Fibroblast of villous mesenchyme (primary cell): ENCODE results near the gene XIRP1. TPM values are rescaled to one million over a fixed set of nuclear protein-coding genes. Genes with fewer than 3 reads are reported as not detected.
"Not testable (repeated sequence)": the region's sequence is repeated elsewhere in the genome, so short reads cannot be mapped to it uniquely, and the experiment has no call there.

ENCODE experiments used
- DNase-seq: peaks from one replicate; pipeline ENCODE4 v3.0.0-alpha.2; 2010; ENCODE audit warnings: low read depth
- H3K4me3 ChIP-seq: 2 replicates; pipeline ENCODE4 v1.5.1; 2011; ENCODE audit warnings: low read depth, mild to moderate bottlenecking, low read length
- total RNA-seq: library from RNA; depleted of rRNA; stranded (reverse); fragments of >200 nt; gene quantifications from 2 replicates; pipeline ENCODE4 v1.2.3, GENCODE V29; 2012
- TF ChIP-seq, protein P1 (sequence below): IDR thresholded peaks from 2 replicates; pipeline ENCODE4 v1.5.1; 2012; ENCODE audit warnings: low read depth, mild to moderate bottlenecking, low read length; ENCODE audit not compliant: insufficient read depth

Gene XIRP1
- total RNA-seq, 1 donor: not detected

DNA sequence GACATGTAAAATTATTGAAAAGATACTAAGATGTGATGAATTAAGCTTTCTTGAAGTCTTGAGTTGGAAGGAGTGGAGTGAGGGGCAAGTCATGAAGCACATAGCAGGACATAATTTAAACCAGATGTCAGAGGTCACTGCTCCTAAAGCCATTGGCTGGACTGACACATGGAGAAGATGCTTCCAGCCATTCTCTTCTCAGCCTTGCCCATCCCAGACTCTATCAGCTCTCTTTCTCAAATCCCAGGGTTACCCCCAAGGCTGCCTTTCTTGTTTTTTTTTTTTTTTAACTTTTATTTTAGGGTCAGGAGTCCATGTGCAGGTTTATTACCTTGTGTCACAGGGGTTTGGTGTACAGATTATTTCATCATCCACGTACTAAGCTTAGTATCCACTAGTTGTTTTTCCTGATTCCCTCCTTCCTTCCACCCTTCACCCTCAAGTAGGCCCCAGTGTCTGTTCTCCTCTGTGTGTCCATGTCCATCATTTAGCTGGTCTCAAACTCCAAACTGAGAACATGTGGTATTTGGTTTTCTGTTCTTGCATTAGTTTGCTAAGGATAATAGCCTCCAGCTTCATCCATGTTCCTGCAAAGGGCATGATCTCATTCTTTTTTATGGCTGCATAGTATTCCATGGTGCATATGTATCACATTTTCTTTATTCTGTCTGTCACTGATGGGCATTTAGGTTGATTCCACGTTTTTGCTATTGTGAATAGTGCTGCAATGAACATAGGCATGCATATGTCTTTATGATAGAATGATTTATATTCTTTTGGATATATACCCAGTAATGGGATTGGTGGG is 18.9 kb downstream of the XIRP1 start:
- no peak for DNase-seq
- TF ChIP-seq, protein P1, sequence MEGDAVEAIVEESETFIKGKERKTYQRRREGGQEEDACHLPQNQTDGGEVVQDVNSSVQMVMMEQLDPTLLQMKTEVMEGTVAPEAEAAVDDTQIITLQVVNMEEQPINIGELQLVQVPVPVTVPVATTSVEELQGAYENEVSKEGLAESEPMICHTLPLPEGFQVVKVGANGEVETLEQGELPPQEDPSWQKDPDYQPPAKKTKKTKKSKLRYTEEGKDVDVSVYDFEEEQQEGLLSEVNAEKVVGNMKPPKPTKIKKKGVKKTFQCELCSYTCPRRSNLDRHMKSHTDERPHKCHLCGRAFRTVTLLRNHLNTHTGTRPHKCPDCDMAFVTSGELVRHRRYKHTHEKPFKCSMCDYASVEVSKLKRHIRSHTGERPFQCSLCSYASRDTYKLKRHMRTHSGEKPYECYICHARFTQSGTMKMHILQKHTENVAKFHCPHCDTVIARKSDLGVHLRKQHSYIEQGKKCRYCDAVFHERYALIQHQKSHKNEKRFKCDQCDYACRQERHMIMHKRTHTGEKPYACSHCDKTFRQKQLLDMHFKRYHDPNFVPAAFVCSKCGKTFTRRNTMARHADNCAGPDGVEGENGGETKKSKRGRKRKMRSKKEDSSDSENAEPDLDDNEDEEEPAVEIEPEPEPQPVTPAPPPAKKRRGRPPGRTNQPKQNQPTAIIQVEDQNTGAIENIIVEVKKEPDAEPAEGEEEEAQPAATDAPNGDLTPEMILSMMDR: no peak
- no peak overlapping the region for H3K4me3 ChIP-seq

DNA sequence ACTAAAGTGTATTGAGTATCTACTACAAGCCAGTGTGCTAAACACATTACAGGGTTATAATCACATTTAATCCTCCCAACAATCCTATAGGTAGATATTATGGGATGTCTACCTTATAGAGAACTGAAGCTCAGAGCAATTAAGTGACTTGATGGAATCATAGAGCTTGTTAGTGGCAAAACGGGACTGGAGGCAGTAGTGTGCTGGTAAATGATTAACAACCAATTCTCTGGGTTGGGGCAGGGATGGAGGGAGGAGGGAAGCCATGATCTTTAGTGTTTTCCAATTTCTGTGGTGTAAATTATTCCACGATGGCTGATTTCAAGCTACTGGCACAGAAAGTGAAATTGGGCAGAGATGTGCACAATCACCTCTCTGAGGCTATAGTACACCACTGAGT is 20.5 kb downstream of the XIRP1 start:
- TF ChIP-seq, protein P1: no peak
- no peak overlapping the region for H3K4me3 ChIP-seq
- DNase-seq: no peak

DNA sequence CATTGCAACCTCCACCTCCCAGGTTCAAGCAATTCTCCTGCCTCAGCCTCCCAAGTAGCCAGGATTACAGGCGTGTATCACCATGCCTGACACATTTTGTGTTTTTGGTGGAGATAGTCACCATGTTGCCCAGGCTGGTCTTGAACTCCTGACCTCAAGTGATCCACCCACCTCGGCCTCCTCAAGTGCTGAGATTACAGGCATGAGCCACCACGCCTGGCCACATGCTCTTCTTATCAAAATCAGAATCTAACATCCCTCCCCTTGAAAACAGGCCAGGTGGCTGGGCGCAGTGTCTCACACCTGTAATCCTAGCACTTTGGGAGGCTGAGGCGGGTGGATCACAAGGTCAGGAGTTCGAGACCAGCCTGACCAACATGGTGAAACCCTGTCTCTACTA is 21.5 kb downstream of the XIRP1 start:
- DNase-seq, H3K4me3 ChIP-seq: not testable (repeated sequence)

DNA sequence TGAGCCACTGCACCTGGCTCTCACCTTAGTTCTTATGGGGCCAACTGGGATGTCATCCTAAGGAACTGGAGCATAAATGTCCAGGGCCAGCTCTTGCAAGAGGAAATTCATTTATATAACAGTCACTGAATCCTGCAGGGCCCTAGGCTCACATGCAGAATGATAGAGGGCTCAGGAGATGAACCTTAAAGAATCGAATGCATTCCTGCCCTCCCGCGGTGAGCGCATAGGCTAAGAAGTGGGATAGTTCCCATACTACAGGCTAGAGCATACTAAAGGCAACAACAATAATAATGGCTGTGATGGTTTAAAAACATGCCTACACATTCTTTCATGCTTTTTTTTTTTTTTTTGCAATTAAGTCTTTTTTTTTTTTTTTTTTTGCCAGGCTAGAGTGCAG is 21.9 kb downstream of the XIRP1 start:
- DNase-seq: no peak
- TF ChIP-seq, protein P1: no peak
- H3K4me3 ChIP-seq: no peak overlapping the region

DNA sequence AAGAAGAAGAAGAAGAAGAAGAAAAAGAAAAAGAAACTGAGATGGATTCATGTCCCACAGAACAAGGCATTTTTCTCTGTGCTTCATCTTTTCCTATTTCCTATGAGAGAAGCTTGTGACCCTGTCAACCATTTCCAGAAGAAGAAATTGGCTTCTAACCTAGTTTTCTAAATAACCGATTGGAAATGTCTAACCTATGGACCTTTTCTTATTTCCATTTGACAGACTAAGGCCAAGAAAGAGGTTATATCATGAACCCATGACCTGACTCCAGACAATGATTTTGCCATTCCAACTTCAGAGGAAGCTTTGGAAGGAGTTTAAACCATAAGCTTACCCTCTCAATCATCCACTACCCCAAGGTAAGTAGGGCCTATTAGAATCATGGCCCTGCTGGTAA is 22.7 kb downstream of the XIRP1 start:
- DNase-seq: no peak
- H3K4me3 ChIP-seq: no peak overlapping the region
- TF ChIP-seq, protein P1: no peak

DNA sequence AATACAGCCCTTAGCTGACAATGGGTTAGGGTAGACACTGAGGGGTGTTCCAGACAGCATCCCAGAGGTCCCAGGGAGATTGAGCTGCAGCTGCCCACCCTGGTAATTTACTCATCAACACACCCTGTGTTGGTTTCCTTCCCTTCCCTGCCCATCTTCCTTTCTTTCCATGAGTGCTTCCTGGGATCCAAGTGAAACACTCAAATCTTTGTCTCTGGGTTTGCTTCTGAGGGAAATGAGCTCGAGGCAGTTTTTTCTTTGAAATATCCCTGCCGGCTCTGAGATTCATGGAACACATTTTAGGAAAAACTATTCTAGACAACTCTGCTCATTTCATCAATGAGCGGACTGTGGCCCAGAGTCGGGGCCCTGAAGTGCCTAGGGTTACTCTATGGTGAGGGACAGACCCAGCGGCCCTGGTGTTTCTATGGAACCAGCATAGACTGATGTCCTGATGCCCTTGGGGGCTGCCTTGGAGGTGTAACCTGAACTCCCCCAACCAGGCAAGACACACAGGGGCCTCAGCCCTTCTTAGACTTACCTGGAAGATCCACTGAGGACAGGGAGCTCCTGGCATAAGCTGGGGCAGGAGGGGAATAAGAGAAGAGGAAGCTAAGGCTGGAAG is 24.1 kb downstream of the XIRP1 start:
- TF ChIP-seq, protein P1: no peak
- no peak for DNase-seq
- H3K4me3 ChIP-seq: no peak overlapping the region

DNA sequence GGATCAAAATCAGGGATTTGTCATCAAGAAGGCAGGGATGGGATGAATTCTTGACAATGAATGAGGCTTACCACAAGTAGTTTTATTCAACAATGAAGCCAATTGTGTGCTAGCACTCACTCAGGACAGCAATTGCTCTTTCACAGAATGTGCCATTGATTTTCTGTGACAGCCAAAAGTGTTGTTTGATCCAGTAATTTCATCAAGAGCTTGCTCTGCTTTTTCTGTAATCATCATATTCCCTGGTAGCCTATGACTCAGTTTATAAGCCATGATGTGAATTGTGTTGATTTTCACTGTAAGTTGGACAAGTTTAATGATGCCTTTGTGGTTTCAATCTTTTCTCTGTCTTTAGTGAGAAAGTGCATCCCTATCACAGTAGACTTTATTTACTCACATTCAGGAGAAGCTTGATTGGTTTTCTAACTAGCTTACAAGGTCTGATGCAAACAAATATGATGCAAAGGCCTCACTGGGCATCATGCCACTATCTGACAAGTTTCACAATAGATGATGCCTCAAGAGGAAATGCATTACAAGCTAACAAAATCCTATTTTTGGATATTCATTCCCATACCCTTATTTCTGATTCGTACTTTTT is 25.4 kb downstream of the XIRP1 start:
- TF ChIP-seq, protein P1: no peak
- no peak overlapping the region for H3K4me3 ChIP-seq
- peak; percentile 98 for DNase-seq
